HG03060 (cell line): ENCODE measurements around the gene NKPD1.

Experiments
- ATAC-seq: cut with Tn5 transposase; IDR thresholded peaks from one replicate; pipeline ENCODE4 v1.9.1; 2021; ENCODE audit warnings: low read depth, moderate number of reproducible peaks; ENCODE audit not compliant: unreplicated experiment

NKPD1 gene

DNA sequence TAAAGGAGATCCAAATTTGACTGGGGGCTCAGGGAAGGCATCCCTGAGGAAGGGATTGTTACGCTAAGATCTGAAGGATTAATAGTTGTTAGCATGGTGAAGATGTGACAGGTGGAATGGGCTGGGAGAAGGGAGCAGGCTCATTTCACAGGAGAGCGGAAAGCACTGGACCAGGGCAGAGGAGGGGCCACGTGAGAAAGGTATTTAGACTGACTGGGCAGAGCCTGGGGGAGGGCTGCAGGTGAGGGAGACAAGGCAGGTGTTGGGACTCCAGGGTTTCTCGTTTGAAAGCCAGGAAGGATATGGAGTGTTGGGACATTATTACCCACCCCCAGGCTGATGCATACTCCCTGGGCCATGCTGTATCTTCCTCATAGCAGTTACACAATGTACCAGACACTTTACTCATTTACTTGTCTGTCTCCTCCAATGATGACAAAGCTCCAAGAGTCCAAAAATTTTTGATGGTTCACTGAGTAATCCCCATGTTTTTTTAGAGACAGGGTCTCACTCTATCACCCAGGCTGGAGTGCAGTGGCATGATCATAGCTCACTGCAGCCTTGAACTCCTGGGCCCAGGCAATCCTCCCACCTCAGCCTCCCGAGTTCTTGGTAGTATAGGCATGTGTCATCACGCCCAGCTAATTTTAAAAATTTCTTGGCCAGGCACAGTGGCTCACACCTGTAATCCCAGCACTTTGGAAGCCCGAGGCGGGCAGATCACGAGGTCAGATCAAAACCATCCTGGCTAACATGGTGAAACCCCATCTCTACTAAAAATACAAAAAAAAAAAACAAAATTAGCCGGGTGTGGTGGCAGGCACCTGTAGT lies 14.9 kb upstream of the NKPD1 start:
- no peak for ATAC-seq

DNA sequence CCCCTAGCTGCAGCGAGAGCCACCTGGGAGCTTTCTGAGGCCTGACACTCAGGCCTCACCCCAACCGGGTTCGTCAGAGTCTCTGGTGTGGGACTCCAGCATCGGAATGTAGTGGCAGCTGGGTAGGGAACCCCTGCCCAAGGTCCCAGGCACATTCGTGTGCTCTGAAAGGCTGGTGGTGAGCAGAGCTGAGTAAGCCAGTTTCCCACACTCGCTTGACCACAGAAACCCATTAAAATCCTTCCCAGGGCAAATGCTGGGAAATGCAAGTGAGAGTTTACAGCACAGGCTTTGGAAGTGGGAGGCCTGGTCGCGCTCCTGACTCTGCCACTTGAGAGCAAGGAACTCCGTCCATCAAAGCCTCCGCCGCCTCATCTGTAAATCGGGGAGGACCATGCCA lies 13.0 kb upstream of the NKPD1 start:
- ATAC-seq: no peak

DNA sequence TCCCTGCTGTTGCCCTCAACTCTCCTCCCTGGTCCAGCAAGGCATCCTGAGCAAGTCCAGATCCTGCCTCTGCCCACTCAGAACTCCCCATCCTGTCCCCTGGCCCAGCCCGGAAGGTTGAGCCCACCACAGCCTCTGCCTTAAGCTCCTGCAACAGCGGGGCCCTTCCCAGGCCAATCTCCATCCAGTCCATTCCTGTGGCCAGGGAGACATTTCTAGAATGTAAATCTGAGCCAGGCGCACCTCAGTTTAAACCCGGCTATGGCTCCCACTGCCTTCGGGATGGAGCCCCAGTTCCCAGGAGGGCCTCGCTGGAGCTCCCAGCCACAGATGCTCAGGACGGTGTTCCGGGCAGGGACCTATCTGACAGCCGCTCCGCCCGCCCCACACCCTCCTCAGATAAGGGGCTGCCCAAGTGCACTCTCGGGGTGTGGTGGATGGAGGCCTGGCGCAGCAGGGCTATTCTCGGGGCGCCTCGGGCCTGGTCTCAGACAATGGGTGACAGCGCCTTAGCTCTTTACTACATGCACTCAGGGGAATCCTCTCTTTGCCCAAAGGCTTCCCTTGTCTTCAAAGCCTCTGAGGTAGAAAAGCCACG lies 11.9 kb upstream of the NKPD1 start:
- ATAC-seq: no peak

DNA sequence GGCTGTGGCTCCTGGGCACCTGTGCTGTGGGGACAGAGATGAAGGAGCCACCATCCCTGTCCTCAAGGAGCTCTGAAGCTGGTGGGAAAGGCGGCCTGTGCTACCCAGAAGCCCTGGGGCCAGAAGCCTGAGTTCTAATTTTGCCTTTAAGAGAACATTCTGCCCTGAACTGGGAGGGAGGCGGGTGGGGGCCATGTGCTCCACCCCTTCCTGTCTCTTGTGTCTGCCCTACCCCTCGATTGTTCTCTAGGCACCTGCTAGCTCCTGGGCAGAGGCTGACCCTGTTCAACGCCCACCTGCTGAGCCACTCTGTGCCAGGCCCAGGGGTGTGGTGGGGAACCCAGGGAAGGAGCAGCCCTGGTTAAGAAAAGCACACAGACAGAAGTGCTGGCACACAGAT lies 11.4 kb upstream of the NKPD1 start:
- no peak for ATAC-seq

DNA sequence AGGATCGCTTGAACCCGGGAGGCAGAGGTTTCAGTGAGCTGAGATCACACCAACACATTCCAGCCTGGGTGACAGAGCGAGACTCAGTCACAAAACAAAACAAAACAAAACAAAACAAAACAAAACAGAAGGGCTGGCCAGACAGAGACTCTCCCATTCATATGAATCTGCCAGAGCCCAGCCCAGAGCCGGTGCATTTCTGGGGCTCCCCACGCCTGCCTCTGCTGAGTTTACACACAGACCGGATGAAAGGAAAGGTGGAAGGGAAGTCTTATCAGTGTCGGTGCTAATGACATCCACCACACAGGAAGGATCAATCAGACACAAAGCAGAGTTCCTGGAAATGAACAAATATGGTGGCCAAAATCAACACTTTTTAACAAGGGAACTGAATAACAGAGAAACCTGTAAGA lies 10.4 kb upstream of the NKPD1 start:
- ATAC-seq: no peak

DNA sequence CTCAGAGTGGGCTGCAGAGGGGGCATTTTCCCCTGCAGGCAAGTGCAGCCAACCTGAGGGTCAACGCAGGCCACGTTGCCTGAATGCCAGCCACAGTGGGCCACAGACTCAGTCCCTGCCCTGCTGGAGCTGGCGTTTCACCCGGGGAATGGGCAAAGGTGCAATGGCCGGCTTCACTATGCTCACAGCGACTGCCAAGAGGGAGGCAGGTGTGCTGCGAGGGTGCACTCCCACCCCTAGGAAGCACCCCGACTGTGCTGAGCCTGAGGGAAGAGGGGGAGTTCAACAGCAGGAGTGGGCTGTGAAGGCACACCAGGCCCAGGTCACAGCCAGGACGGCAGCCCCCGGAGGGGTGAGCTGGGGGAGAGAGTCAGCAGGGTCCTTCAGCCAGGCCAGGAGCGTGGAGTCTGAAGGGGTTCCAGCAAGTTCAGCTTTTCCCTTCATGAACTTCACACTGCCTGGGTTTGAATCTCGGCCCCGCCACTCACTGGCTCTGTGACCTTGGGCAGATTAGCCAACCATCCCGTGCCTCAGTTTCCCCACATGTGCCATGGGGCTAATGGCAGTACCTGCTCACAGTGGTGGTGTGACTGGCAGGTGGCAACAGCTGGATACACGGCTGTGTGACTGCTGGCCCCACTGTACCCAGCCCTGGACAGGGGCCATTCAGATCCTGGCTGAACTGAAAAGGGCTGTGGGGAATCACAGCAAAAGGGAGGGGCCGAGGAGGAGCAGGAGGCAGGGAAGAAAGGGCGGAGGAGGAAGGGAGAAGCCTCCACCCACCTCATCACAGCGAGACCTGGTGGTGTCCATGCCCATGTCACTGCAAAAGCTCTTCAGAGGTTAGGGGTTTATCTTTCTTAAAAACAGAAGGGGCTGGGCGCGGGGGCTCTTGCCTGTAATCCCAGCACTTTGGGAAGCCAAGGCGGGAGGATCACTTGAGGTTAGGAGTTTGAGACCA lies 9.6 kb upstream of the NKPD1 start:
- ATAC-seq: no peak

DNA sequence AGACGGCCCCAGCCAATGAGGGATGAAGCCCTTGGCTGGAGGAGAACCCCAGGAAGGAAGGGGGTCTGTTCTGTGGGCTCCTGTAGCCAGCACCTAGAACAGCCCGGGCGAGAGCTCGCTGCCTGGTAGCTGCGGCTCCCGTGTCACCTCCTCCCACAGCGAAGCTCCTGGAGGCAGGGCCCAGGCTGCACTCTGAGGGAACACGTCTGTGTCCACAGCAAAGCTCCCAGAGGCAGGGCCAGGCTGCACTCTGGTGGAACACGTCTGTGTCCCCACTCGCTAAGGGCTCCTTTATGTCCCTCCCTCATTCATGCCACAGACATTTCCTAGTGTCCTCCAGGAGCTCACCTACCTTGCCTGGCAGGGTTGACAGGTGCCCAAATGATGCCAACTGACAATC lies 8.8 kb upstream of the NKPD1 start:
- ATAC-seq: no peak

DNA sequence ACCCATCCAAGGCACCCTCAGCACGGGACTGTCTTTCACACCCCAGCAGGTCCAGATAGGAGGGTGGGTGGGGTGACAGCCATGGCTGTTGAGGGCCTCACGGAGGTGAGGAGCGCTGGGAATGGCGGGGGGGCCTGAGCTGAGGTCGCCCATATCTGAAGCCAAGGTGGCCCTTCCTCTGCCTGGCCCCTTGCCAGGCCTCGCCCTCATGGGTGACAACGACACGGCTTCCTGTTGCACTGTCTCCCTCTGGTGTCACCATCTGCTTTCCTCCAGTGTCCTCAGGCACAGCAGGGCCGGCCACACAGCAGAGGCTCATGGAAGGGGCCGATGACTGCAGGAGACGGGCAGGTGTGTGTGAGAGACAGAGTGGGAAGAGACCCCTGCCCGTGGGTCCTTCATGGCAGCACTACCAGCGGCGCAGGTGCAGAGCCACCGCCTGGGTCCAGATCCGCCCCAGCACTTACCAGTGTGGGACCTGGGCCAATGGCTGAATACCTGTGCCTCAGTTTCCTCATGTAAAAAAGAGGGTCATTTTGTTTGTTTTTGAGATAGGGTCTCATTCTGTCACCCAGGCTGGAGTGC lies 8.1 kb upstream of the NKPD1 start:
- no peak for ATAC-seq

DNA sequence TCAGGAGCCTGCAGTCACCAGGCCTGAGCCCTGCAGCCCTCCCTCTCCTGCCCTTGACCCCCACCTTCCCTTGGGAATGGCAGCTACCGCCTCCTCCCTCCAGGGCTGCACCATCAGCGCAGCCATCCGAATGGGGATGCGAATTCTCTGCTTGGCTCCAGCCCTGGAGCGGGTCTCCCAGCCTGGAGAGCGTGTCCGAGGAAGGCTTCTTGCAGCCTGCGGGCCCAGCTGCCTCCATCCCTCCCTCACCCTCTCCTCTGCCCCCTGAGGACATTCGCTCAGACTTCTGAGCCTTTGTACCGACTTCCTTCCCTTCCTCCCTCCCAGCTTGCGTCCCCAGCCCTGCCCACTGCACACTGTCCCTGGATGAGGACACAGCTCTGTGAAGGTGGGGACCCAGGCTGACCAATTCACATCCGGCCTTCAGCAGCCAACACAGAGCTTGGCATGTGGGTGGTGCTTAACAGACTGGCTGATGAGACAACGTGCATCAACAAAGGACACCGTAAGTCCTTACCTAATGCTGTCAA lies 6.0 kb upstream of the NKPD1 start:
- ATAC-seq: no peak

DNA sequence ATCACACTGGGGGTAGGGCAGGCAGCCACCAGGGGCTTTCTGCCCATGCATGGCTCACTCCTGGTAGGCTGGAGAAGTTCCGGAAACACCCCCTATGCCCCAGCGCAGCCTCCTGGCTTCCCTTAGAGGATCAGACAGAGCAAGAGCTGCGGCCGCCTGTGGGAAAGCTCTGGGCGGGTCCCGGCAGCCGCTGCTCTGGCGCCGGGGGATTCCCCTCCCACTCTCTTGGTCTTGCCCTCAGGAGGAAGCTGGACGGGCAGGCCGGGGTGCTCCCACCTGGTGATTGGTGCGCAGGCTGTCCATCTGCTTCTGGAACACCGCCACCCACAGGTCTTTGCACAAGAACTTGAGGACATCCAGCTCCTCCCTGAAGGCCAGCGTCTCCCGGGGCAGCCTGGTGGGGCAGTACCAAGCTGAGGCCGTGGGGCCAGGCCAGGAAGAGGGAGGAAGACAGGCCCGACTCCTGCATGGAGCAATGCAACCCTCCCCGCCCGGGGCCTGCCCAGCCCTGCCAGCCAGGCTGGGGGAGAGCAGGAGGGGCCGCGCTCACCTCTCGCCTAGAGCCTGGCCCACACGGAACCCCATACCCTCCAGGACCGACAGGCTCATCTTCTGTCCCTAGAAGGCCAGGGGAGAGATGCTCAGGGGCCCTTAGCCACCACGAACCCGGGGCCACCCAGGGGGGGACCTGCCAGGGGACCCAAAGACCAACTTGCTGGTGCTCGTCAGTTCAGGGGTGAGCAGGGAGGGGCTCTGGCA lies 4.0 kb upstream of the NKPD1 start:
- ATAC-seq: no peak

DNA sequence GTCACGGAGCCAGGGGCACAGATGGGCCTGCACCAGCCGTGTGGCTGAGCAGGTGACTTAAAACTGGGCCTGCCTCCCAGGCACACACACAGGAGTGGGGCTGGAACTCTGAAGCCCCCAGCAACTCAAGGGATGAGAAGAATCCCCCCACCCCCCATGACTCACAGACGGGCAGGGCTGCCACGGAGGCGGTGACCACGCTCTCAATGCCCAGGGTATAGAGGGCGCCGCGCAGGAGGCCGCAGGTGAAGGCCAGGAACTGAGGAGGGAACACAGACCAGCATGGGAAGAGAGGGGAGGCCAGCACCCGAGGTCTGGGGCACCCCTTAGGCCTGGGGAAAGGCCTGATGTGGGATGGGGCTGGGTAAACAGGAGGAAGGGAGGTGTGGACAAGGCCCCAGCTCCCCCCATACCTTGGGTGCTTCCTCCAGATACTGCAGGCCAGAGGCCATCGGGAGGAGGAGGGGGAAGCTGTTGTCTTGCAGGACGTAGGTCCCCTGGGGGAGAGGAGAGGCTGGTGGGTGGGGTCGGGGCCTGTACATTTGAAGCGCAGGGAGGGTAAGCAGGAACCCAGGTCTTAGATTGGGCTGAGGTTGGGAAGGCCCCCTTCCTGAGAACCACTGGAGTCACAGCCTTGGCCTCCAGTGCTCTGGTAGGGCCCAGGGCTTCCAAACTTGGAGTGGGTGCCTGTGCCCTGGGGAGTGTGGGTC lies 3.1 kb upstream of the NKPD1 start:
- ATAC-seq: no peak

DNA sequence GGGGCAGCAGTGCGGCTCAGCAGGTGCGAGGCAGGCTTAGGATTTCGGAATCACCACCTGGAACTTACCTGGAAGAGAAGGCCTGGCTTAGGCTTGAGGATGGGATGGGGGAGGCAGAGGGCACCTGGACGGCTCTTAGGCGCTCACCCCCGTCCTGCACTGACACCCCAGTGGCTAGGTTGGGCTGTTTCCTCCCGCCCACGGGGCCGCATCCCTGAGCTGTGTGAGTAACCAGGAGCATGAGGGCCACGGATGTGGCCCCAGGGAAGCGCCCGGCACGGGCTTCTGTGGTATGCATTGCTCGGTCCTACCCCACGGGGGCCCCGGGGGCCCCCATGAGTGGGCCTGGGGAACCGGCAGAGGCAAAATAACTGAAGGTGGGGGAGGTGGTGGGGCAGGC lies 2.4 kb upstream of the NKPD1 start:
- ATAC-seq: no peak

DNA sequence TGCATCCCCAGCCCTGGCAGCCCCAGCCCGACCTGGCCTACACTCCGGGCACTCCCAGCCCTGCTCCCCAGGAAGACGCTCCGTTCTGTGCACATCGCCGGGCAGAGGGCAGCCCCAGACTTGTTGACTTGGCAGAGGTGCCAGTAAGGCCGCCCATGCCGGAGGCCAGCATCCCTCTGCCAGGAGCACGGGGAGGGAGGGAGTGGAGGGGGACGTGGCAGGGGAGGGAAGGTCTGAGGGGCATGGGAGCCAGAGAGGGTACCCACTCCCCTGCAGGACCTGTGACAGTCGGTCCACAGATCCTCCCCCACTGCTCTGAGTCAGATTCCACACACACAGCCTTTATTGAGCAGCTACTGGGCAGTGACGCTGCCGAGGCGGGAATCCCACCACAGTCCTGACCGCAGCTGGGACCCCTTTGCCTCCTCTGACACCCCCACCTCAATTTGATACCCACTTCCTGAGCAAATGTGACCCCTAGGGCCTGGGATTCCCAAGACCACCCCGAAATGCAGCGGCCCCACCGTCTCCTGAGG lies 1.9 kb upstream of the NKPD1 start:
- ATAC-seq: no peak

DNA sequence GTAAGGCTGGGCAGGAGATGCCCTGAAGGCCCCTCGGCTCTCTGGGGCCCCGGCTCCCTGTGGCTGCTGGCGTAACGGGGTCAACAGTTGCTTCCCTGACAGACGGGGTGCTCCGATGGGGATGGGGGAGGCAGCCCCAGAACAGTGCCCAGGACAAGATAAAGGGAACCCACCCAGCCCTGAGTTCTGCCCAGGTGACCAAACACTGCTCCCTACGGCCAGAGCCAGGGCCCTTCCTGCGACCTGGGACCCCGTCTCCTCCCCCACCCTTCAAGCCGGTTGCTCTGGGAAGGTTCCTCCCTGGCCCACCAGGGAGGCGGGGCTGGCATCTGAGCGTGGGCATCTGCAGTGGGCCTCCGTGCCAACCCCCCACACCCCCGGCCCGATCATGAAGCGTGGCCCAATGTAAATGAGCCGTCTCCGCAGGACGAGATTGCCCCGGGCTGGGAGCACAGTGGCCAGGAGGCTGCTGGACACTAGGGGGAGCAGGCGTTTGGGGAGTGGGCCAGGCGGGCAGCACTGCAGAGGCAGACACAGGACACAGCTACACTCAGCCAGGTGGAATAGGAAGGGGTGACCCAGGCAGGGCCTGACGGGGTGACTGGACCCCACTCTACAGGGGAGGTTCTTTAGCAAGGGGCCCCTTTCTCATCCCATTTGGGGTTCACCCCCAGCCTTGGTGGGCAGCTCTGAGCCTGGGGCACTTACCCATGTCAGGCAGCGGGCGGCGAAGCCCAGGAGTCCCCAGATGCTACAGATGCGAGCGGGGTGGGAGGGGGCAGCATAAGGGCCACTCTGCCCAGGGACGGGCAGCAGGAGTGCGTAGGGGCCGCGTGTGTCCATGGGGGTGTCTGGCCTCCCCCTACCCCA lies 1.2 kb upstream of the NKPD1 start:
- no peak for ATAC-seq

DNA sequence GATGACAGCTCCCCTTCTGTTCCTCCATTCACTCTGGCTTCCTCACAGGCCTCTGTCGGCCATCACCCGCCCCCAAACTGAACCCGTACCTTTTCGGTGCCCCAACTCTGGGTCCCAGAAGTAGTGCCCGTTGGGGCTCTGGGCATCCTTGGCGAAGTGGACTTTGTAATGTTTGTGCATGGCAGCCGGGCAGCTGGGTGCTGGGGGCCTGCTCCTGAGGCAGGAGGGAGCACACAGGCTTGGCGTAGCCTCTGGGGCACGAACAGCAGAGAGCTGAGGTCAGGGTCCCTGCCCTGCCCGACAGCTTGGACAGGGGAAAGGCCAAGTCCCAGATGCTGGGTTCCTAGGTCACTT lies 834 bp downstream of the NKPD1 start:
- ATAC-seq: no peak

DNA sequence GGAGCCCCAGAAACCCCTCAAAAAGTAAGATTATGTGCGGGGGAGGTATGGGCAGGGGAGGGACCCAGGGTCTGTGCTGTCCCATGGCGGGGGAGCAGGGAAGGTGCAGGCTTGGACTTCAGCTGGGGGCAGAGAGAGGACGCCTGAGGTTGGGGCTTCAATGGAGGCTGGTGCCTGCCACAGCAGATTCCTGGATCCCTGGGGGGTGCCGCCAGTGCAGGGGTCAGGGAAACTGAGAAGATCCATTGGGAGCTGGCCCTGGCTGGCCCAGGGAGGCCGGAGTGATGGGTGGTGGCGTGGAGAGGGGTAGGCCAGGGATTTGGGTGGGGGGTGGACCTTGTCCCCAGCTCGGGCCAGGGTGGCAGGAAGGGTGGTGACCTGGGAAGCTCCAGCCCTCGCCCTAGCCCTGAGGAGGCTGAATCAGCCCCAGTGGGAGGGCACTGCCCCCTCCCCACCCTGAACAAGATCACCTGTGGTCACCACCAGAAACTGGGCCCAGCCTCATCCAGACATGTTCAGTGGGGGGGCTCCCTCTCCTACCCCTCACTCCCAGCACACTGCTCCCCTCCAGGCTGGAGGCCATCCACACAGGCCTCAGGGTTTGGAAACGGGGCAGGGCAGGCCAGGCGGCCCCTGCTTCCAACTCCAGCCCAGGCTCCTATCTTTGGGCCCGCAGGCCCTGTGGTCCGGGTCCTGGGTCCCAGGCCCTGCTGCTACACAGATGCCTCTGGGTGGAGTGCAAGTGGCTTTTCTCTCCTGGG lies 1.4 kb downstream of the NKPD1 start:
- ATAC-seq: no peak

DNA sequence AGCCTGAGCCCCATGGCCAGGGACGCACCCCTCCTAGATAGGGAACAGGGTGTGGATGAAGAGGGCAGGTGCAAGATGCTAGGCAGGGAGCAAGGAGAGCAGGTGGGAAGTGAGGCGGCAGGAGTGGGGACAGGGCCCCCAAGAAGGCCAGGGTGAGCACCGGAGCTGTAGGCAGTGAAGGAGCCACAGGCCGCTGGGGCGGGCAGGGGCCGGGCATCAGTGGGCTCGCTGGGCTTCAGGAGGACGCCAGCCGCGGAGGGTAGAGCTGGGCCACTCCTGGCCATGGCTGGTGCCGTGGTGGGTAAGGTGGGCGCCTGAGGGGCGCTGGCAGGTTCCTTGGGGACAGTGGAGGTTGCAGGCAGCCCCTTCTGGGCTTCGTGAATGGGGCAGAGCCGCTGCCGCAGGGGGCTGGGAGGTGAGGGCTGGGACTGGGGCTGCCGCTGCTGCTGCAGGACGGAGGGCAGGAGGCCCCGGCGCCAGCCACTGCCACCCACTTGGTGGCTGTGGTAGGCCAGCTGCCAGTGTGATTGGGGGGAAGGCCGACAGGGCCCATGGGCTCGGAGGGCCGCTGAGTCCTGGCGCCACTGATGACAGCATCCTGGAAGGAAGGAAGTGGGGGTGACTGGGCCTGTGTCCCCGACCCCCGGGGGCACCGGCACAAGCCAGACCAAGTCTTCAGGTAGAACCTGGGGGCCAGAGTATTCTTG lies 2.1 kb downstream of the NKPD1 start:
- ATAC-seq: no peak
